ENCODE results near the gene PPIP5K2.
"Not testable (repeated sequence)": the region's sequence is repeated elsewhere in the genome, so short reads cannot be mapped to it uniquely, and the experiment has no call there.

The PPIP5K2 gene

DNA sequence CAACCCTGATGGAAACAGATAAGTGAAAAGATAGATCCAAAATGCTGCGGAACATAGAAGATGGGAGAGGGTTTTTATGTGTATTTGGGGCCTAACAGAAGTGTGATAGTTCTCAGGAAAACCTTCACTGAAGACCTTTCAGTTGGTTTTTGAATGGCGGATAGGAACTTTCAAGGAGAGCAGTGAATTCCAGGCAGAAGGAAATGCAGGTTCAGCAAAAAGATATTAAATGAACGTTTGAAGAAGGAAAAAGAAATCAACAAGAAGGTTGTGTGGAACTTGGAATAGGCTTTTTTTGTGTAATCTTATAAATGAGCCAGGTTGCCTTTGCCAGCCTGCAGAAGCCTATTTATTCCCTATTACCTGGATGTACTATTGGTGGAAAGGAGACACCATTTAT, 2.1 kb downstream of the PPIP5K2 start:
- DNase-seq (ENCODE audit: low read depth): no peak

DNA sequence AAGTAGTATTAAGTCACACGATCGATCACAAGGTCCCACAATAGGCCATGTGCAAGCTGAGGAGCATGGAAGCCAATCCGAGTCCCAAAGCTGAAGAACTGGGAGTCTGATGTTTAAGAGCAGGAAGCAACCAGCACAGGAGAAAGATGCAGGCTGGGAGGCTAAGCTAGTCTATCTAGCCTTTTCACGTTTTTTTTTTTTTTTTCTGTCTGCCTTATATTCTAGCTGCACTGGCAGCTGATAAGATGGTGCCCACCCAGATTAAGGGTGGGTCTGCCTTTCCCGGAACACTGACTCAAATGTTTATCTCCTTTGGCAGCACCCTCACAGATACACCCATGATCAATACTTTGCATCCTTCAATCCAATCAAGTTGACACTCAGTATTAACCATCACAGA, 6.5 kb downstream of the PPIP5K2 start:
- no peak for DNase-seq (ENCODE audit: low read depth)

- DNase-seq (ENCODE audit: low read depth): no peak
Observed at GRCh38 chr5:103127292-103127817, 7.3 kb downstream of the PPIP5K2 start.

- DNase-seq (ENCODE audit: low read depth): no peak
Observed at GRCh38 chr5:103128202-103128601, 8.1 kb downstream of the PPIP5K2 start.

DNA sequence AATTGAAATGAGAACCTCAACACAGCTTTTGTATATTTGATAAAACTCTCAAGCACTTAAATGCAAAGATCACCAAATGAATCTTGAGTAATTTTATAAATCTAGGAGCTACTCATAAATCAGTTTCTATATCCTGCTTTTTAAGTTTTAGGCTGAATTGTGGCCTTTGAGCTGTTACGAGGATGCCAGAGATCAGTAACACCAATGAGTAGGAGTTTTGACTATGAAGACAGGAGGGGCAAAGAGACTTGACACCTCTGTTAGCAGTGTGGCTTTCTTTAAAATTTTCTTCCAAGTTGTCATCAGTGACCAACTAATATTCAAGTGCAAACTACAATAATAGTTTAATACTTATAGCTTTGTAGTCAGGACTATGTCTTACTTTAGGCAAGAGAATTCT, 12.6 kb downstream of the PPIP5K2 start:
- no peak for DNase-seq (ENCODE audit: low read depth)

GRCh38 chr5:103133231-103133630, 13.1 kb downstream of the PPIP5K2 start:
- no peak for DNase-seq (ENCODE audit: low read depth)

DNA sequence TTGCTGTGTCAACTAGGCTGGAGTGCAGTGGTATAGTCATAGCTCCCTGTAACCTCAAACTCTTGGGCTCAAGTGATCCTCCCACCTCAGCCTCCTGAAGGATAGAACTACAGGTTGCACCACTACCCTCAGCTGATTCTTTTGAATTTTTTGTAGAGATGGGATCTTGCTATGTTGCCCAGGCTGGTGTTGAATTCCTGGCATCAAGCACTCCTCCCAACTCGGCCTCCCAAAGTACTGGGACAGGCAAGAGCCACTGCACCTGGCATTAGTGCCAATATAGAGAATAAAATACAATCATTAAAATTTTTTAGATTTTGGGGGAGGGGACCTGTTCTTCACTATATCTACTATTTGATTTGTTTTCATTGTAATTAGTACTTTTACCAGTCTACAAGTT, 15.4 kb downstream of the PPIP5K2 start:
- DNase-seq (ENCODE audit: low read depth): no peak

GRCh38 chr5:103138202-103138690, 18.1 kb downstream of the PPIP5K2 start:
- DNase-seq (ENCODE audit: low read depth): no peak

DNA sequence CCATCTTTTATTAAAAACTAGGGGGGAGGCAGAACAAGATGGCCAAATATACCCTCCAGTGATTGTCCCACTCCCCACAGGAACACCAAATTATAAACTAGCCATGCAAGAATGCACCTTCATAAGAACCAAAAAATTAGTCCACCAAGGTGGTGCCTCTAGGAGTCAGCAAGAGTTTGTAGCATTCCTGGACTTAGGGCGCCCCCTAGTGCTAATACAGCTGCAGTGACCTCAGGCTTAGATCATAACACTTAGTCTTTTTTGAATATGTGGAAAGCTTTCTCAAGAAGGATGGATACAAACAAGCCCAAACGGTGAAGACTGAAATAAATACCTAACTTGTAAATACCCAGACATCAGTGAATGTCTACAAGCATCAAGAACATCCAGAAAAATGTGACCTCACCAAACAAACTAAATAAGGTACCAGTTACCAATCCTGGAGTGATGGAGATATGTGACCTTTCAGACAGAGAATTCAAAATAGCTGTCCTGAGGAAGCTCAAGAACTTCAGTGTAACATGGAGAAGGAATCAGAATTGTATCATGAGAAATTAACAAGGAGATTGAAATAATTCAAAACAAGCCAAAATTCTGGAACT, 19.3 kb downstream of the PPIP5K2 start:
- DNase-seq (ENCODE audit: low read depth): no peak

- not testable (repeated sequence) for DNase-seq (ENCODE audit: low read depth)
Observed at GRCh38 chr5:103142132-103142531, 22.0 kb downstream of the PPIP5K2 start.

GRCh38 chr5:103145196-103145595, 25.1 kb downstream of the PPIP5K2 start:
- DNase-seq (ENCODE audit: low read depth): no peak

GRCh38 chr5:103148213-103148612, 28.1 kb downstream of the PPIP5K2 start:
- DNase-seq (ENCODE audit: low read depth): no peak

GRCh38 chr5:103151156-103151555, 31.1 kb downstream of the PPIP5K2 start:
- DNase-seq (ENCODE audit: low read depth): no peak

DNA sequence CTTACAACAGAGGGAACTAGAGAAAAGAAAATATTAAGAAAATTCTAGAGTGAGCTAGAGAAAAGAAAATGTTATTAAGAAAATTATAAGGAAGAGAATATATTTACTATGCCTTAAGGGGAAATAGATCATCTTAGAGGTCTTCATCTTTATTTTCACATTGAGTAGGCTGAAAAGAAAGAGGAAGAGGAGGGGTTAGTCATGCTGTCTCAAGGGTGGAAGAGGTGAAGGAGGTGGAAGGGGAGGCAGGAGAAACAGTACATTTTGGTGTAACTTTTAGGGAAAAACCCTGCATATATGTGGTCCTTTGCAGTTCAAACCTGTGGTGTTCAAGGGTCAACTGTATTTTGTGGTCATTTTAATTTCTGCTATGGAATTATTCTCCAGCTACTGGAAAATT, 46.6 kb downstream of the PPIP5K2 start:
- DNase-seq (ENCODE audit: low read depth): no peak

DNA sequence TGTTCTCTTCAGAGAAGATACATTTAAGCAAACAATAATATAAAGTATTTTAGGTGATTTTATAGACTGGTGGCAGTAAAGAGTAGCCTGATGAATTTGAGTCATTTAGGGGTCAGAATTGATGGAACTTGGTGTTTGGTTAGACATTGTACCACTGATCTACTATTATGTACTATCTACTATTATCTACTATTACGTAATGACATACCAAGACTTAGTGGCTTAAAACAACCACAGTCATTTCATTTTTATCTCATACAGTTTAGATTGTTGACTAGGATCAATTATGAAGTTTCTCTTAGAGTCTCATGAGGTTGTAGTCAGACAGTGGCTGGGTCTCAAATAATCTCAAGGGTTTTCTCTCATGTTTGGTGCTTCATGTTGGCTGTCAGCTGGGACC, 54.0 kb downstream of the PPIP5K2 start:
- no peak for DNase-seq (ENCODE audit: low read depth)

DNA sequence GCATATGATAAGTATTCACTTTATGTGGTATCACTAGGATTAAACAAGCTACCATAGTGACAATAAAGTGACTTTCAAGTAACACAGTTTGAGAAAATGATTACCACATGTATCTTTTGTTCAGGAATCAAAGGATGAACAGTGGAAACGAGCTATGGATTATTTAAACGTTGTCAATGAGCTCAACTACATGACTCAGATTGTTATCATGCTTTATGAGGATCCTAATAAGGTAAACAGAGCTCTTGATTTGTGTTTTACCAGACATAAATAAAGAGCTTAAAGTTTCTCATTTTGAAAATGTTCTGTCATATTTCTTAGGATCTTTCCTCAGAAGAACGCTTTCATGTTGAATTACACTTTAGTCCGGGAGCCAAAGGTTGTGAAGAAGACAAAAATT, 57.4 kb downstream of the PPIP5K2 start:
- DNase-seq (ENCODE audit: low read depth): no peak

GRCh38 chr5:103178167-103178566, 58.1 kb downstream of the PPIP5K2 start:
- no peak for DNase-seq (ENCODE audit: low read depth)

GRCh38 chr5:103186152-103186551, 66.1 kb downstream of the PPIP5K2 start:
- no peak for DNase-seq (ENCODE audit: low read depth)

GRCh38 chr5:103188436-103188835, 68.3 kb downstream of the PPIP5K2 start:
- DNase-seq (ENCODE audit: low read depth): no peak

DNA sequence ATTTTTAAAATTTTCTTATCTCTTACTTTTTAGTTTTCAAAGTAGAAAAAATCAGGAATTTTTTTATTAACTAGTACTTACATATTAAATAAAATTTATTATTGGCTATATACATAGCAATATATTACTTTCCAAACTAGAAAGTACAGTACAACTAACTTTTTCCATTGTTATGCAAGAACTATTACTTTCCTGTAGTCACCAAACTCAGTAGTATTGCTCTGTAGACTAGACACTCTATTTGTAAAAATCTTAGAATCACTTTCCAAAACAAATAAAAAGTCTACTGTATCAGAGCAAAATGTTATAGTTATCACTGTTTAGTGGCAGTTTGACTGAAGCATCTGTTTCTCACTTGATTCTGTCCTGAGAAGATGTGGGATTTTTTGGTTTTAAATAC, 83.1 kb downstream of the PPIP5K2 start:
- no peak for DNase-seq (ENCODE audit: low read depth)

DNA sequence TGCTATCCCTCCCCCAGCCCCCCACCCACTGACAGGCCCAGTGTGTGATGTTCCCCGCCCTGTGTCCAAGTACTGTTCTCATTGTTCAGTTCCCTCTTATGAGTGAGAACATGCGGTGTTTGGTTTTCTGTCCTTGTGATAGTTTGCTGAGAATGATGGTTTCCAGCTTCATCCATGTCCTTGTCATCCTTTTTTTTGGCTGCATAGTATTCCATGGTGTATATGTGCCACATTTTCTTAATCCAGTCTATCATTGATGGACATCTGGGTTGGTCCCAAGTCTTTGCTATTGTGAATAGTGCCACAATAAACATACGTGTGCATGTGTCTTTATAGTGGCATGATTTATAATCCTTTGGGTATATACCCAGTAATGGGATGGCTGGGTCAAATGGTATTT, 84.9 kb downstream of the PPIP5K2 start:
- not testable (repeated sequence) for DNase-seq (ENCODE audit: low read depth)

DNA sequence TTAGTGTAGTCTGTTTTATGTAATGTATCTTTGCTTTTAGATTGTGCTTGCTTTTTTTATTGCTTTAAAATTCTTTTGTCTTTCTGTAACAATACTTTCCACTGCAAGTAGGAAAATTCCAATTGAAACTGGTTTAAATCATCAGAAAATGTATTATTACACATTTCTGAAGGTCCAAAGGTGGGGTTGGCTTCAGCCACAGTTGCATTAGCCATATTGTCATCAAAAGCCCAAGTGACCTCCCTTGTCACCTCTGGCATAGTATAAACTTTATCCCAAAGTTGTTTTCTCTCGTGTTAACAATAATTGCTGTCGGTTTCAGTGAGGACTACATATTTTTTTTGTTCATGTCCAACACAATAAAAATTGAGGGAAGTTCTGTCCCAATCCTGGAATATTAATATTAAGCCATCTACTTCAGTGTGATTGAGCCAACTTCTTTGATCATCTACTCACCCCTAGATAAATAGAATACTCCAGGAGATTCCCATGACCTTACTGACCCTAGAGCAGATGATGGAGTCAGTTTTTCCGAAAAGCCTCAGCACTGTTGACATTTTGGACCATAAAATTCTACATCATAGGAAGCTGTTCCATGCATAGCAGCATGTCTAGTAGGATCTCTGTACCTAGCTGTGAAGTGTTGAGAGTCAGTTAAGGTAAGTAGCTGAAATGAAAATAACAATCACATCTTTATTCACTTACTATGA, 86.0 kb downstream of the PPIP5K2 start:
- no peak for DNase-seq (ENCODE audit: low read depth)

DNA sequence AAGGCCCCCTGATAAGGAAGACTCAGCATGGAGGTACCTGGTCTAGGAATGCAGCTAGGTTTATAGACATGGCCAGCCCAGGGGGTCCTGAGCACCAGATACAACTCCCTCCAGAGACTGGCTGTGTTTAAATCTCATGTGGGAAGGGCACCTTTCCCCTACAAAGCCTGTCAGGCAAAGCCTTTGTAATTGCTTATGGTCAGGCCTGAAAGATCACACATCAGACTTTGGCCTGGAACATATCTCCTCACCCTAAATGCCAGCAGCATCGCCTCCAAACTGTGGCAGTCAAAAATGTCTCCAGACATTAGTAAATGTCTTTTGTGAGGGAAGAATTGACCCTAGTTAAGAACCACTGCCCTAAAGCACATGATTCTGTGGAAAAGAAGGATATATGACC, 86.9 kb downstream of the PPIP5K2 start:
- DNase-seq (ENCODE audit: low read depth): no peak

GRCh38 chr5:103207653-103208052, 87.6 kb downstream of the PPIP5K2 start:
- no peak for DNase-seq (ENCODE audit: low read depth)

Measured in HS-5 (cell line).